Cardiac muscle cell (in vitro differentiated cells and primary cell): ENCODE results near the gene SLC17A3. TPM values are rescaled to one million over a fixed set of nuclear protein-coding genes. Genes with fewer than 3 reads are reported as not detected.

Experiments used
- DNase-seq, 2 donors: peaks; one replicate each; pipeline versions ENCODE4 v3.0.0 to v3.0.0-alpha.2; 2010 to 2017; ENCODE audit warnings: low read depth in 1 of 2, low spot score in 1 of 2
- H3K27ac ChIP-seq: fragments of 200-600 bp; sonication (generic); 2 replicates; pipeline ENCODE4 v1.5.1; 2016
- H3K27me3 ChIP-seq: fragments of 200-600 bp; sonication (generic); 2 replicates; pipeline ENCODE4 v1.6.0; 2016; ENCODE audit warnings: control low read depth
- H3K36me3 ChIP-seq: fragments of 200-600 bp; sonication (generic); 2 replicates; pipeline ENCODE4 v1.5.1; 2016; ENCODE audit warnings: control low read depth
- H3K4me1 ChIP-seq: fragments of 200-600 bp; sonication (generic); 2 replicates; pipeline ENCODE4 v1.8.1; 2017; ENCODE audit warnings: low read depth, mild to moderate bottlenecking, mixed run types
- H3K4me3 ChIP-seq: fragments of 200-600 bp; sonication (generic); 2 replicates; pipeline ENCODE4 v1.5.1; 2016; ENCODE audit warnings: mild to moderate bottlenecking
- H3K9me3 ChIP-seq: fragments of 200-600 bp; sonication (generic); 2 replicates; pipeline ENCODE4 v1.5.1; 2017; ENCODE audit warnings: low read depth, mild to moderate bottlenecking, control low read depth
- polyA plus RNA-seq: library from polyadenylated mRNA; unstranded; fragments of >200 nt; fragmentation: Nextera tagmentation; extraction: Ambion mirVana; gene quantifications from 2 replicates; pipeline ENCODE4 v1.2.1, GENCODE V29; 2016
- total RNA-seq: library from RNA; depleted of rRNA; stranded (reverse); fragments of >200 nt; gene quantifications from 2 replicates; pipeline ENCODE4 v1.2.3, GENCODE V29; 2016
- TF ChIP-seq, protein P1 (sequence below): IDR thresholded peaks from 2 replicates; pipeline ENCODE4 v1.5.1; 2012; ENCODE audit warnings: low read depth, mild to moderate bottlenecking, low read length

The SLC17A3 gene
- total and polyA plus RNA-seq, 2 experiments from 2014 or later = not detected

DNA sequence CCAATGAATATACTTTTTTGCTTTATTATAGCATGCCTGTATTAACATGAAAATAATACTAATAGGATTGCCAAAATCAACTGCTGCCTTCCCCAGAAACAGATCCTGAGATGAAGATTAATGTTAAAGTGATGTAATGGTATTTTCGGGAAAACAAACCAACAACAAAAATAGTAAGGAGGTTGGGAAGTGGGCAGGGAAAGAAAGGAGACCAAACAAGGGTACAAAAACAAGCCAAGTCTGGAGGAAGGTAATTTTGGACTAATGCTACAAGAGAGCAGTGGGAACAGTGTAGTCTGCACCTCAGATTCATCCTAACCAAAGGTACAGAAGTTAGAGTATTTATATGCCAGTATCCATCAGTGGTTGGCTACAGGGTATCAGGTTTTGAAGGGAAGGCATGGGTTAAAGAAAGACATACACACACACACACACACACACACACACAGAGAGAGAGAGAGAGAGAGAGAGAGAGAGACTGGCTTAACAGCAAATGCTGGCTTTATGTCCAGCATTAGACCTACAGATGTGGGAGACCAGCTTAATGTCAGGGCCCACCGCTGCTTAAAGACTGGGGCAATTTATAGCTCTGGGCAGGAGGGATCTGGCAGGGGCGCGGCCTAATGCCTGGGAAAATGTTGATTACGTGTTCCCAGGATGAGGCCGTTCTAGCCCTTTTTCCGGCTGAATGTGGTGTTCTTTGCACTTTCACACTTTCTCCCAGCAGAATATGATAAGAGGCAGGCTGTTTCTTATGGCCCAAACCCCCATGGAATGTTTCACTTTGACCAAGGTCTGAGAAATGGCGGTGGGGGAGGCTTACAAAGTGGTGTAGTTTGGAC lies 38.4 kb downstream of the SLC17A3 start:
- H3K9me3 ChIP-seq = no peaks in the 10 kb centered on the region
- H3K27me3 ChIP-seq = no peaks in the 10 kb centered on the region
- H3K36me3 ChIP-seq = no peaks in the 10 kb centered on the region
- no peaks in the 10 kb centered on the region for H3K4me1 ChIP-seq
- DNase-seq = peak in 1 of 2 donors; percentile 86
- no peak overlapping the region for H3K4me3 ChIP-seq
- H3K27ac ChIP-seq = no peak overlapping the region
- TF ChIP-seq, protein P1, sequence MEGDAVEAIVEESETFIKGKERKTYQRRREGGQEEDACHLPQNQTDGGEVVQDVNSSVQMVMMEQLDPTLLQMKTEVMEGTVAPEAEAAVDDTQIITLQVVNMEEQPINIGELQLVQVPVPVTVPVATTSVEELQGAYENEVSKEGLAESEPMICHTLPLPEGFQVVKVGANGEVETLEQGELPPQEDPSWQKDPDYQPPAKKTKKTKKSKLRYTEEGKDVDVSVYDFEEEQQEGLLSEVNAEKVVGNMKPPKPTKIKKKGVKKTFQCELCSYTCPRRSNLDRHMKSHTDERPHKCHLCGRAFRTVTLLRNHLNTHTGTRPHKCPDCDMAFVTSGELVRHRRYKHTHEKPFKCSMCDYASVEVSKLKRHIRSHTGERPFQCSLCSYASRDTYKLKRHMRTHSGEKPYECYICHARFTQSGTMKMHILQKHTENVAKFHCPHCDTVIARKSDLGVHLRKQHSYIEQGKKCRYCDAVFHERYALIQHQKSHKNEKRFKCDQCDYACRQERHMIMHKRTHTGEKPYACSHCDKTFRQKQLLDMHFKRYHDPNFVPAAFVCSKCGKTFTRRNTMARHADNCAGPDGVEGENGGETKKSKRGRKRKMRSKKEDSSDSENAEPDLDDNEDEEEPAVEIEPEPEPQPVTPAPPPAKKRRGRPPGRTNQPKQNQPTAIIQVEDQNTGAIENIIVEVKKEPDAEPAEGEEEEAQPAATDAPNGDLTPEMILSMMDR = no peak

DNA sequence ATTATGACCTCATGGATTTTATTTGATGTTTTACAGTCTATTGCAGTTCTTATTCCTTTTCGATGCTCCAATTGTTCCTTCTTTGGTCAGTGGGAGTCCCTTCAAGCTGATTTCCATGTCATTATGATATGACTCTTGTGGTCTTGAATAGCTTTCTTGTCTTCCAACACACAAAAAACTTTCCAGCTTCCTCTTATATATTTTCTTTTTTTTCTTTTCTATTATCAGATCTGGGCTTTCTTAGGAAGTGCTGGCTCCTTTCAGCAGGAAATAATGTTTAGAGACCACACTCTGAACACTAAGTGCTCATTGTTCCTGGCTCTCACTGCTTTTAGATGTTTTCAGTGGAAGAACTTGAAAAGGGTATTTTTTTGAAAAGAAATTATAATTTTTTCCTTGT lies 39.1 kb downstream of the SLC17A3 start:
- no peaks in the 10 kb centered on the region for H3K4me1 ChIP-seq
- H3K9me3 ChIP-seq = no peaks in the 10 kb centered on the region
- TF ChIP-seq, protein P1 = no peak
- no peaks in the 10 kb centered on the region for H3K27me3 ChIP-seq
- H3K36me3 ChIP-seq = no peaks in the 10 kb centered on the region
- H3K4me3 ChIP-seq = no peak overlapping the region
- H3K27ac ChIP-seq = no peak overlapping the region
- peak in 1 of 2 donors; percentile 46 for DNase-seq

GRCh38 chr6:25833136-25833535 lies 40.9 kb downstream of the SLC17A3 start:
- no peaks in the 10 kb centered on the region for H3K4me1 ChIP-seq
- TF ChIP-seq, protein P1 = no peak
- no peak overlapping the region for H3K4me3 ChIP-seq
- no peak for DNase-seq
- no peaks in the 10 kb centered on the region for H3K36me3 ChIP-seq
- H3K27ac ChIP-seq = no peak overlapping the region
- H3K9me3 ChIP-seq = no peaks in the 10 kb centered on the region
- H3K27me3 ChIP-seq = no peaks in the 10 kb centered on the region

- TF ChIP-seq, protein P1 = no peak
- no peaks in the 10 kb centered on the region for H3K9me3 ChIP-seq
- H3K4me3 ChIP-seq = no peak overlapping the region
- no peak for DNase-seq
- H3K36me3 ChIP-seq = no peaks in the 10 kb centered on the region
- no peak overlapping the region for H3K27ac ChIP-seq
- H3K4me1 ChIP-seq = no peaks in the 10 kb centered on the region
- H3K27me3 ChIP-seq = no peaks in the 10 kb centered on the region
Measured at GRCh38 chr6:25832670-25833069, 41.4 kb downstream of the SLC17A3 start.

DNA sequence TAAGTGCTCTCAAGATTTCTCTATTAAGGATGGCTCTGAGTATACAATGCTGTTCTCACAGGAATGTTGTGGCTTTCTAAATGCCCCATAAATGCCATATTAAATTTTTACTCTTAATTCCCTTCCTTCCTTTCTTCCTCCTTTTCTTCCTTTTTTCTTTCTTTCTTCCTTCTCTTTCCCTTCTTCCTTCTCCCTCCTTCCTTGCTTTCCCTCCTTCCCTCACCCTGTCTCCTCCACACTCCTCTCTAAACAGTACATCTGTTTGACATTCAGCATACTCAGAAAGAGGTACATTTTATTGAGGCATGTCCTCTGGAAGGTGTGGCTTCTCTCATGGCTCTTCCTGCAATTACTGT lies 41.8 kb downstream of the SLC17A3 start:
- Histone ChIP-seq H3K9me3 (no peaks in the 10 kb centered on the region), H3K4me1 (no peaks in the 10 kb centered on the region), H3K4me3 (no peak overlapping the region), H3K27ac (no peak overlapping the region), H3K36me3 (no peaks in the 10 kb centered on the region), H3K27me3 (no peaks in the 10 kb centered on the region)
- TF ChIP-seq, protein P1 = no peak
- DNase-seq = no peak
